ENCODE data around the gene PACRG.
A peak's percentile ranks its signal among the peaks of the same experiment; 100 is the strongest.

The PACRG gene

GRCh38 chr6:163126741-163127140 lies 399.0 kb downstream of the PACRG start:
- DNase-seq (ENCODE audit: low read depth): no peak
- H3K4me3 ChIP-seq (ENCODE audit: low read depth, low read length): no peak overlapping the region
- TF ChIP-seq MYC (IDR thresholded peaks at IDR 0.05; ENCODE audit: low read depth, low read length): no peak
- no peak for TF ChIP-seq MAX (IDR thresholded peaks at IDR 0.05; ENCODE audit: low read depth, low read length)
- TF ChIP-seq CTCF (IDR thresholded peaks at IDR 0.05; ENCODE audit: low read depth, low read length): no peak
- TF ChIP-seq POLR2A (IDR thresholded peaks at IDR 0.05; ENCODE audit: extremely low read depth, insufficient read length): no peak

GRCh38 chr6:163127587-163127986 lies 399.8 kb downstream of the PACRG start:
- no peak for DNase-seq (ENCODE audit: low read depth)
- TF ChIP-seq MAX (IDR thresholded peaks at IDR 0.05; ENCODE audit: low read depth, low read length) (no peak), CTCF (IDR thresholded peaks at IDR 0.05; ENCODE audit: low read depth, low read length) (no peak), MYC (IDR thresholded peaks at IDR 0.05; ENCODE audit: low read depth, low read length) (no peak), POLR2A (IDR thresholded peaks at IDR 0.05; ENCODE audit: extremely low read depth, insufficient read length) (no peak)

GRCh38 chr6:163128324-163128723 lies 400.6 kb downstream of the PACRG start:
- H3K4me3 ChIP-seq (ENCODE audit: low read depth, low read length): no peak overlapping the region
- TF ChIP-seq POLR2A (IDR thresholded peaks at IDR 0.05; ENCODE audit: extremely low read depth, insufficient read length) (no peak), MAX (IDR thresholded peaks at IDR 0.05; ENCODE audit: low read depth, low read length) (no peak), MYC (IDR thresholded peaks at IDR 0.05; ENCODE audit: low read depth, low read length) (no peak), CTCF (IDR thresholded peaks at IDR 0.05; ENCODE audit: low read depth, low read length) (no peak)
- DNase-seq (ENCODE audit: low read depth): no peak

More at GRCh38 chr6:163127587-163127986, 399.8 kb downstream of the PACRG start:
- no peak overlapping the region for H3K4me3 ChIP-seq (ENCODE audit: low read depth, low read length)

GRCh38 chr6:163132050-163132750 lies 404.4 kb downstream of the PACRG start:
- DNase-seq (ENCODE audit: low read depth): no peak
- no peak for TF ChIP-seq MAX (IDR thresholded peaks at IDR 0.05; ENCODE audit: low read depth, low read length)
- TF ChIP-seq POLR2A (IDR thresholded peaks at IDR 0.05; ENCODE audit: extremely low read depth, insufficient read length): no peak
- TF ChIP-seq MYC (IDR thresholded peaks at IDR 0.05; ENCODE audit: low read depth, low read length): no peak
- TF ChIP-seq CTCF (IDR thresholded peaks at IDR 0.05; ENCODE audit: low read depth, low read length): no peak
- H3K4me3 ChIP-seq (ENCODE audit: low read depth, low read length): no peak overlapping the region

- no peak overlapping the region for H3K4me3 ChIP-seq (ENCODE audit: low read depth, low read length)
- TF ChIP-seq CTCF (IDR thresholded peaks at IDR 0.05; ENCODE audit: low read depth, low read length): no peak
- TF ChIP-seq MAX (IDR thresholded peaks at IDR 0.05; ENCODE audit: low read depth, low read length): no peak
- TF ChIP-seq MYC (IDR thresholded peaks at IDR 0.05; ENCODE audit: low read depth, low read length): no peak
- no peak for TF ChIP-seq POLR2A (IDR thresholded peaks at IDR 0.05; ENCODE audit: extremely low read depth, insufficient read length)
- DNase-seq (ENCODE audit: low read depth): peak; percentile 15
These were observed 405.2 kb downstream of the PACRG start for GRCh38 chr6:163133017-163133416.

Measured in NB4 (cell line).